HepG2 (cell line): Measurements from ENCODE around the gene WDR18. TPM values are rescaled to one million over a fixed set of nuclear protein-coding genes. Genes with fewer than 3 reads are reported as not detected.

Source experiments
- HNRNPL ChIP-seq: fragments of 200-400 bp; formaldehyde crosslinking; IDR thresholded peaks from 2 replicates; pipeline ENCODE4 v1.6.1; 2017; ENCODE audit warnings: mild to moderate bottlenecking, low read depth, low read length
- RBM22 ChIP-seq: fragments of 200-400 bp; formaldehyde crosslinking; optimal IDR thresholded peaks from 2 replicates; pipeline ENCODE3; 2017; ENCODE audit warnings: mild to moderate bottlenecking, low read length, moderate library complexity
- SOX5 ChIP-seq: IDR thresholded peaks from 2 replicates; pipeline ENCODE4 v1.6.1; 2016; ENCODE audit warnings: borderline replicate concordance
- ZNF430 ChIP-seq: sonication (generic); formaldehyde crosslinking; IDR thresholded peaks from 2 replicates; pipeline ENCODE4 v1.9.0; 2021; ENCODE audit warnings: mild to moderate bottlenecking, missing genetic modification reagents
- ZNF432 ChIP-seq: sonication (generic); formaldehyde crosslinking; IDR thresholded peaks from 2 replicates; pipeline ENCODE4 v1.5.0; 2020; ENCODE audit warnings: missing genetic modification reagents, mild to moderate bottlenecking, borderline replicate concordance
- ZNF746 ChIP-seq: sonication (generic); formaldehyde crosslinking; IDR thresholded peaks from 2 replicates; pipeline ENCODE4 v1.8.0; 2022; ENCODE audit warnings: mild to moderate bottlenecking, missing genetic modification reagents
- polyA plus RNA-seq, 8 experiments: library from polyadenylated mRNA; depleted of rRNA in 3 of 8; stranded (reverse) in 7 of 8; unstranded in 1 of 8; fragments of >200 nt; fragmentation: Illumina TruSeq in 4 of 8; extraction: Trizol in 4 of 8; gene quantifications; 2 replicates each; pipeline versions ENCODE4 v1.2.1 to v1.2.3, GENCODE V29; 2011 to 2016; ENCODE audit warnings: low read depth in 4 of 8, missing spikeins in 1 of 8, mixed read lengths in 1 of 8; ENCODE audit not compliant: insufficient read depth in 1 of 8
- total RNA-seq, 5 experiments: library from RNA; depleted of rRNA; stranded (reverse); fragments of >200 nt; fragmentation: Illumina TruSeq; extraction: Trizol; gene quantifications; 2 replicates each; pipeline ENCODE4 v1.2.3, GENCODE V29; 2016; ENCODE audit warnings: low read depth in 1 of 5
- TF ChIP-seq, protein P1 (sequence below): sonication (generic); formaldehyde crosslinking; IDR thresholded peaks from 2 replicates; pipeline ENCODE4 v1.5.0; 2020; ENCODE audit warnings: missing genetic modification reagents
- TF ChIP-seq, protein P2 (sequence below): sonication (generic); formaldehyde crosslinking; IDR thresholded peaks from 2 replicates; pipeline ENCODE4 v1.9.0; 2021; ENCODE audit warnings: missing genetic modification reagents, borderline replicate concordance
- TF ChIP-seq, protein P3 (sequence below): sonication (generic); formaldehyde crosslinking; IDR thresholded peaks from 2 replicates; pipeline ENCODE4 v1.5.0; 2020; ENCODE audit warnings: missing genetic modification reagents, mild to moderate bottlenecking, borderline replicate concordance

WDR18 gene
- total and polyA plus RNA-seq, 2 of the 13 experiments (the other 11 are each of a cell fraction or from before 2014, with no cell fraction given) = 36.4 to 47.6 TPM

DNA sequence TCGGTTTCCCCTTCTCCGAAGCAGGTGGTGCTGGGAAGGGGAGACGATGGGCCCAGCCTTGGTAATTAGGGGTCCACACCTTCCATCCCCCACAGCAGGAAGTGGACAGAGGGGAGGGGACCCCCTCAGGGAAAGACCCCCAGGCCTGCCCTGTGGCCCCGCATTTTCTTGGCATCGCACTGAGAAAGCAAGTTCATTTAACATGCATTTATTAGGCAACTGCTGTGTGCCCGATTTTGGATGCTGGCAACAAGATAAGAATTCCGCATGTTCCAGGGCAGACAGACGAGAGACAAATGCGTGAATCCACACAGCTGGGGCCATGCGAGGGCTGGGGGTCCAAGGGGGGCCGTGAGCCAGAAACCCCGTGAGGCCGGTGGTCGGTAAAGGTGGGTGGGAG is 29.9 kb upstream of the WDR18 start (continued):
- TF ChIP-seq, protein P1, sequence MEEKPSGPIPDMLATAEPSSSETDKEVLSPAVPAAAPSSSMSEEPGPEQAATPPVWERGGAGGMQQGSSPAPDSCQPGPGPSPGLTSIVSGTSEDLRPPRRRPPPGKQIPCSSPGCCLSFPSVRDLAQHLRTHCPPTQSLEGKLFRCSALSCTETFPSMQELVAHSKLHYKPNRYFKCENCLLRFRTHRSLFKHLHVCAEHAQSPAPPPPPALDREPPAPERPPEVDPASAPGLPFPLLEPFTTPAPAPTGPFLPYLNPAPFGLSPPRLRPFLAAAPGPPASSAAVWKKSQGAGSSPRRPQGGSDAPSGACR (CRISPR knock-in tag) = no peak
- TF ChIP-seq, protein P2, sequence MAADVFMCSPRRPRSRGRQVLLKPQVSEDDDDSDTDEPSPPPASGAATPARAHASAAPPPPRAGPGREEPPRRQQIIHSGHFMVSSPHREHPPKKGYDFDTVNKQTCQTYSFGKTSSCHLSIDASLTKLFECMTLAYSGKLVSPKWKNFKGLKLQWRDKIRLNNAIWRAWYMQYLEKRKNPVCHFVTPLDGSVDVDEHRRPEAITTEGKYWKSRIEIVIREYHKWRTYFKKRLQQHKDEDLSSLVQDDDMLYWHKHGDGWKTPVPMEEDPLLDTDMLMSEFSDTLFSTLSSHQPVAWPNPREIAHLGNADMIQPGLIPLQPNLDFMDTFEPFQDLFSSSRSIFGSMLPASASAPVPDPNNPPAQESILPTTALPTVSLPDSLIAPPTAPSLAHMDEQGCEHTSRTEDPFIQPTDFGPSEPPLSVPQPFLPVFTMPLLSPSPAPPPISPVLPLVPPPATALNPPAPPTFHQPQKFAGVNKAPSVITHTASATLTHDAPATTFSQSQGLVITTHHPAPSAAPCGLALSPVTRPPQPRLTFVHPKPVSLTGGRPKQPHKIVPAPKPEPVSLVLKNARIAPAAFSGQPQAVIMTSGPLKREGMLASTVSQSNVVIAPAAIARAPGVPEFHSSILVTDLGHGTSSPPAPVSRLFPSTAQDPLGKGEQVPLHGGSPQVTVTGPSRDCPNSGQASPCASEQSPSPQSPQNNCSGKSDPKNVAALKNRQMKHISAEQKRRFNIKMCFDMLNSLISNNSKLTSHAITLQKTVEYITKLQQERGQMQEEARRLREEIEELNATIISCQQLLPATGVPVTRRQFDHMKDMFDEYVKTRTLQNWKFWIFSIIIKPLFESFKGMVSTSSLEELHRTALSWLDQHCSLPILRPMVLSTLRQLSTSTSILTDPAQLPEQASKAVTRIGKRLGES (CRISPR knock-in tag) = no peak
- no peak for TF ChIP-seq ZNF430 (CRISPR knock-in tag)
- 0 out of 2 replicates have a peak, but pooled peaks have one; percentile 21 for TF ChIP-seq HNRNPL
- no peak for TF ChIP-seq ZNF432 (CRISPR knock-in tag)
- TF ChIP-seq SOX5 = no peak
- TF ChIP-seq, protein P3, sequence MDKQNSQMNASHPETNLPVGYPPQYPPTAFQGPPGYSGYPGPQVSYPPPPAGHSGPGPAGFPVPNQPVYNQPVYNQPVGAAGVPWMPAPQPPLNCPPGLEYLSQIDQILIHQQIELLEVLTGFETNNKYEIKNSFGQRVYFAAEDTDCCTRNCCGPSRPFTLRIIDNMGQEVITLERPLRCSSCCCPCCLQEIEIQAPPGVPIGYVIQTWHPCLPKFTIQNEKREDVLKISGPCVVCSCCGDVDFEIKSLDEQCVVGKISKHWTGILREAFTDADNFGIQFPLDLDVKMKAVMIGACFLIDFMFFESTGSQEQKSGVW (CRISPR knock-in tag) = no peak
- peak; percentile 55 for TF ChIP-seq RBM22
- TF ChIP-seq ZNF746 (CRISPR knock-in tag) = no peak
- TF ChIP-seq, all 625 proteins: peak for 6
